ENCODE results near the gene CNTN4. TPM values are rescaled to one million over a fixed set of nuclear protein-coding genes. Genes with fewer than 3 reads are reported as not detected.

The CNTN4 gene
- total and polyA plus RNA-seq, 2 donors (not counting 3 experiments of a cell fraction or from before 2014, with no cell fraction given), result not detected

- no peaks in the 10 kb centered on the region for H4K20me1 ChIP-seq (replicated peaks; ENCODE audit: control insufficient read depth, extremely low read depth, insufficient read depth, low read length)
- FAIRE-seq (no peak), DNase-seq (ENCODE audit: low read depth, low spot score) (no peak)
- H3K9me3 ChIP-seq (replicated peaks; ENCODE audit: control insufficient read depth, insufficient read depth, low read length), result peaks cover 2% of the 10 kb centered on the region
- no peaks in the 10 kb centered on the region for H3K4me1 ChIP-seq (ENCODE audit: control insufficient read depth, extremely low read depth, insufficient read depth, low read length)
- H3K79me2 ChIP-seq (ENCODE audit: control insufficient read depth, insufficient read depth, low read length), result no peaks in the 10 kb centered on the region
- H3K36me3 ChIP-seq (ENCODE audit: control insufficient read depth in 2 of 2, extremely low read depth in 1 of 2, insufficient read depth in 2 of 2, low read length in 2 of 2), result no peaks in the 10 kb centered on the region
- intact Hi-C loops (cut with micrococcal nuclease) (no loop called here), dilution Hi-C loops (cut with MboI; ENCODE audit: extremely low pct_ligation_motif_present, low sequenced_read_pairs) (no loop called here)
- H2AFZ ChIP-seq (ENCODE audit: low read depth, low read length), result no peak overlapping the region
- no TSS peak for BruUV-seq (replicated peaks)
- H3K9ac ChIP-seq (replicated peaks; ENCODE audit: extremely low read depth, insufficient read depth, low read length), result no peak overlapping the region
- H3K4me2 ChIP-seq (ENCODE audit: insufficient read depth, low read length), result no peak overlapping the region
- no peaks in the 10 kb centered on the region for H3K9me1 ChIP-seq (replicated peaks; ENCODE audit: control insufficient read depth, extremely low read depth, insufficient read depth, low read length)
- no peak for TF ChIP-seq MAX (IDR thresholded peaks at IDR 0.05; ENCODE audit: insufficient read depth, insufficient read length)
- no peaks in the 10 kb centered on the region for H3K27me3 ChIP-seq (ENCODE audit: control insufficient read depth in 2 of 2, insufficient read depth in 2 of 2, low read length in 2 of 2)
- POLR2A ChIA-PET, result no interaction called here
- H3K4me3 ChIP-seq (replicated peaks in 1 of 3; ENCODE audit: insufficient read depth in 1 of 3, low read depth in 1 of 3, low read length in 3 of 3), result no peak overlapping the region
- no peak overlapping the region for H3K27ac ChIP-seq (ENCODE audit: insufficient read depth, low read depth, low read length)
- CTCF ChIA-PET, result no interaction called here
Observed at GRCh38 chr3:3066910-3067309, 968.2 kb downstream of the CNTN4 start.

- no peaks in the 10 kb centered on the region for H3K27me3 ChIP-seq (ENCODE audit: control insufficient read depth in 2 of 2, insufficient read depth in 2 of 2, low read length in 2 of 2)
- no peaks in the 10 kb centered on the region for H3K79me2 ChIP-seq (ENCODE audit: control insufficient read depth, insufficient read depth, low read length)
- TF ChIP-seq EZH2 (IDR thresholded peaks at IDR 0.05; ENCODE audit: borderline replicate concordance, low read depth, low read length, severe bottlenecking) (no peak), FOS (IDR thresholded peaks at IDR 0.05; ENCODE audit: borderline replicate concordance, insufficient read depth, low read length) (no peak), POLR2AphosphoS5 (IDR thresholded peaks at IDR 0.05; ENCODE audit: insufficient read depth, low read depth, low read length) (no peak), JUN (IDR thresholded peaks at IDR 0.05; ENCODE audit: borderline replicate concordance, insufficient read depth, insufficient read length, low read depth) (no peak), MAX (IDR thresholded peaks at IDR 0.05; ENCODE audit: insufficient read depth, insufficient read length) (no peak), CTCF (IDR thresholded peaks at IDR 0.05; ENCODE audit: extremely low read depth in 1 of 2, insufficient read depth in 1 of 2, low read depth in 1 of 2, low read length in 2 of 2) (no peak), MYC (IDR thresholded peaks at IDR 0.05; ENCODE audit: low read depth, low read length) (no peak), GATA2 (IDR thresholded peaks at IDR 0.05; ENCODE audit: insufficient read depth, insufficient read length, low read depth, low read length) (no peak), POLR2A (IDR thresholded peaks at IDR 0.05; ENCODE audit: low read depth, low read length) (no peak)
- intact Hi-C loops (cut with micrococcal nuclease) (no loop called here), dilution Hi-C loops (cut with MboI; ENCODE audit: extremely low pct_ligation_motif_present, low sequenced_read_pairs) (no loop called here)
- H3K4me3 ChIP-seq (replicated peaks in 1 of 3; ENCODE audit: insufficient read depth in 1 of 3, low read depth in 1 of 3, low read length in 3 of 3), result no peak overlapping the region
- no peaks in the 10 kb centered on the region for H4K20me1 ChIP-seq (replicated peaks; ENCODE audit: control insufficient read depth, extremely low read depth, insufficient read depth, low read length)
- no peak for FAIRE-seq
- DNase-seq (ENCODE audit: low read depth, low spot score), result no peak
- no peak overlapping the region for H2AFZ ChIP-seq (ENCODE audit: low read depth, low read length)
- no peak overlapping the region for H3K27ac ChIP-seq (ENCODE audit: insufficient read depth, low read depth, low read length)
- BruUV-seq (replicated peaks), result no TSS peak
- H3K9me1 ChIP-seq (replicated peaks; ENCODE audit: control insufficient read depth, extremely low read depth, insufficient read depth, low read length), result no peaks in the 10 kb centered on the region
- POLR2A ChIA-PET, result no interaction called here
- no peak overlapping the region for H3K4me2 ChIP-seq (ENCODE audit: insufficient read depth, low read length)
- no peaks in the 10 kb centered on the region for H3K4me1 ChIP-seq (ENCODE audit: control insufficient read depth, extremely low read depth, insufficient read depth, low read length)
- H3K9me3 ChIP-seq (replicated peaks; ENCODE audit: control insufficient read depth, insufficient read depth, low read length), result peaks cover 2% of the 10 kb centered on the region
- CTCF ChIA-PET, result no interaction called here
- H3K9ac ChIP-seq (replicated peaks; ENCODE audit: extremely low read depth, insufficient read depth, low read length), result no peak overlapping the region
- no peaks in the 10 kb centered on the region for H3K36me3 ChIP-seq (ENCODE audit: control insufficient read depth in 2 of 2, extremely low read depth in 1 of 2, insufficient read depth in 2 of 2, low read length in 2 of 2)
Observed at GRCh38 chr3:3068358-3068881, 969.8 kb downstream of the CNTN4 start.

All from endothelial cell of umbilical vein (primary cell).